Stimulated activated CD8-positive, alpha-beta memory T cell treated with anti-CD3 and anti-CD28 coated beads, Interleukin-4, amount 100 ng/mL, for 24 hours (primary cell): ENCODE results near the gene CHI3L2.
"Not testable (repeated sequence)": the region's sequence is repeated elsewhere in the genome, so short reads cannot be mapped to it uniquely, and the experiment has no call there.

Experiments
- DNase-seq: peaks from one replicate; pipeline ENCODE4 v3.0.0-alpha.2; 2020; ENCODE audit warnings: low read depth

CHI3L2 gene

GRCh38 chr1:111202707-111203623 lies 24.5 kb upstream of the CHI3L2 start:
- DNase-seq: no peak

GRCh38 chr1:111203681-111204200 lies 23.8 kb upstream of the CHI3L2 start:
- DNase-seq: peak; percentile 80

GRCh38 chr1:111204201-111204982 lies 23.1 kb upstream of the CHI3L2 start:
- DNase-seq: peak; percentile 51

- DNase-seq: no peak
These were observed 22.4 kb upstream of the CHI3L2 start for GRCh38 chr1:111204983-111205713.

- DNase-seq: no peak
These were observed 21.8 kb upstream of the CHI3L2 start for GRCh38 chr1:111205714-111206050.

GRCh38 chr1:111208921-111209320 lies 18.6 kb upstream of the CHI3L2 start:
- no peak for DNase-seq

GRCh38 chr1:111209622-111210021 lies 17.9 kb upstream of the CHI3L2 start:
- DNase-seq: no peak

GRCh38 chr1:111211921-111212320 lies 15.6 kb upstream of the CHI3L2 start:
- DNase-seq: no peak

GRCh38 chr1:111212634-111213335 lies 14.7 kb upstream of the CHI3L2 start:
- DNase-seq: no peak

- DNase-seq: no peak
These were observed 14.1 kb upstream of the CHI3L2 start for GRCh38 chr1:111213412-111213811.

- no peak for DNase-seq
These were observed 13.3 kb upstream of the CHI3L2 start for GRCh38 chr1:111214074-111214801.

GRCh38 chr1:111214884-111215283 lies 12.6 kb upstream of the CHI3L2 start:
- DNase-seq: no peak

GRCh38 chr1:111215285-111215684 lies 12.2 kb upstream of the CHI3L2 start:
- DNase-seq: not testable (repeated sequence)

GRCh38 chr1:111216751-111217150 lies 10.8 kb upstream of the CHI3L2 start:
- no peak for DNase-seq

GRCh38 chr1:111217183-111217910 lies 10.2 kb upstream of the CHI3L2 start:
- no peak for DNase-seq

GRCh38 chr1:111218701-111219556 lies 8.6 kb upstream of the CHI3L2 start:
- DNase-seq: no peak

- DNase-seq: no peak
These were observed 7.8 kb upstream of the CHI3L2 start for GRCh38 chr1:111219557-111220286.

- no peak for DNase-seq
These were observed 7.1 kb upstream of the CHI3L2 start for GRCh38 chr1:111220302-111220890.
